HG02798 (cell line): ENCODE data around the gene CAPS.

Experiments used
- ATAC-seq: cut with Tn5 transposase; IDR thresholded peaks from one replicate; pipeline ENCODE4 v1.9.1; 2021; ENCODE audit warnings: mild to moderate bottlenecking; ENCODE audit not compliant: unreplicated experiment, poor library complexity

The CAPS gene

DNA sequence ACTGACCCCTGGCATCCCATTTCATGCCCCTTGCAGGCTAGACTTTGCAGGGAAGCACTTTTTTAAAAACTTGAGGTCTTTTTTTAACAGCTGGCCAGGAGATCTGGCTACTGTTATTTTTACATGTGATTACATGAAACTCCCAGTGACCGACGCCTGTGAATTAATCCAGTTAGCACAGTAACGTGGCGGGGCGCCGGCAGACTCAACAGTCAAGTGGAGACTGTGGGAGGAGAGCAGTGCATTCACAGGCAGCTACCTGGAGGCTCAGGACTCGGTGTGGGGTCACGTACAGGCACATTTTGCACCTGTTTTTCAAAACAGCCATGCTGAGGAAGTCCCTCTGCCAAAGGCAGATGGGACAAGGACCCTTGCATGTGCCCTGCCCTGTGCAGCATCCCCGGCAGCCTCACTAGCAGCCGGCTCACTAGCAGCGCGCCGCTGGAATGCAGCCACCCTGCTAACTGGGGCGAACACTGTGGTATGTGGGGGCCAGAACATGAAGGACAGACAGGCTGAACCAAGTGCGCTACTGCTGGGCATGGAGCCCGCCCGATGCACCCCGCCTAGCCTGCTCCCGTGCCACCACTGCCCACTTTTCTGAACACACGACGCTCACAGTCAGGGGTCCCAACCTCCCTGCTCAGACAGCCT, 18.7 kb downstream of the CAPS start:
- no peak for ATAC-seq

DNA sequence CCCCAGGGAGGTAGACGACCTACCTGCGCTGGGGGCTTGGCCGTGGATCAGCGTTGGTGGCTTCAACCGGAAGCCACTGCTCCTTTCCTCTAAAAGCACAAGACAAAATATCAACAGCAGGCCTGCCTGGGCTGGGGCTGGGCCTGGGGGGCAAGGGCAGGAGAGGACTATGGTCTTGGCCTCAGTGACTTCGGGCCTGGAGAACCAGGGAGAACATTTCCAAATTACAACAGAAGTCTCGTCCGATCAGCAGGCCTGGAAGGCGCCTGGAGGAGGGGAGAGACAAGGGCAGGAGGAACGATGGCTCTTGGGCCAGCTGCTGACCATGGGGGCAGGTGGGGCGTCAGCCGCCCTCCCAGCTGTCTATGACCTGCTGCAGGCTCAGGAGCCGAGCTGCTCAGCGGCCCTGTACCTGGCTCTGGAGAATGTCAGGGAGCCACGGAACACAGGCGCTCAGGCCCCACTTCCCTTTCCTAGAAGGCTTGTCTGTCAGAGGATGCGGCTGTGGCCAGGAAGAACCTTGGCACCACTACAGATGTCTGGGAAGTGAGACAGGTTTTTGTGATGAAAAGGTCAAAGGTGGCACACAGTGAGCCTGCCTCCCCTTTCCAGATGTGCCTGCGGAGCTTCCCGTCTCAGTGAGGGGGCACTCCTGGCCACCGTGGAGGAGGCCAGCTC, 19.5 kb downstream of the CAPS start:
- no peak for ATAC-seq

DNA sequence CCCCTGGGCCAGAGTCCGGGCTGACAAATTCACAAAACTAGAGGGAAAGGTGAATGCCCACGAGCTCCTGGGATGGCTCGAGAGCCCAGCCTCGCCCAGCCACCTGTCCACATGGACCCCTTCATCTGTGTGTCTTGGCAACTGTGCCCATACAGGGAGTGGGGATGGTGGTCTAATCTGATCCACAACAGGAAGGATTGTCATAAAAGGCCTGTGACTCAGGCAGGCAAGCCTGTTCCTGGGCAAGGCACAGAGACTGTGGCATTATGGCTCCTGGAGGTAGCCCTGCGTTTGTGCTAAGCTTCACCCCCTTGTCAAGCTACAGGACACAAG, 20.0 kb downstream of the CAPS start:
- ATAC-seq, result no peak

DNA sequence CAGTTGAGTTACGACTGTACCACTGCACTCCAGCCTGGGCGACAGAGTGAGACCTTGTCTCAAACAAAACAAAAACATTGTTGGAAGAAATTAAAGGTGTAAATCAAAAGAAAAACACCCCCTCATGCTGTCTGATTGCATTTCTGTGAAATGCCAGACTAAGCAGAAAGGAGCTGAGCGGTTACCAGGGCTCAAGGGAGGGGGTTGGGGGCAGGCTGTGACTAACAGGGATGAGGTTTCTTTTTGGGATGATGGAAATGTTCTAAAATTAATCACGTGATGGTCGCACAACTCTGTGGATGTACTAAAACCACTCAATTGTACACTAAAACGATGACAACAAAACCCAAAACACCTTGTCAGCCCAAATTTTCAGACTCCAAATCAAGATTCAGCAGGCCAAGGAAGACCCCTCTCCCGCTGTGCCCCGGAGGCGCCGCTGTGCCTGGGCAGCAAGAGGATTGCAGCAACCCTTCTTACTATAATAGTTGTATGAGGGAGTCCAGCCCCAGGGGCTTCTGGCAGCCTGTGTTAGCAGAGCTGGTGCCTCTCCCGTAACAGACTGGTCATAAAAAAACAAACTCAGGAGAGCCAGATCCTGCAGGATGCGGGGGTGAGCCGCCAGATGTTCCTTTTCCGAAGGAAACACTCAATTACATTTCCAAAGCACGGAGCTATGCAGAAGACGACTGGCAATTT, 20.9 kb downstream of the CAPS start:
- no peak for ATAC-seq

DNA sequence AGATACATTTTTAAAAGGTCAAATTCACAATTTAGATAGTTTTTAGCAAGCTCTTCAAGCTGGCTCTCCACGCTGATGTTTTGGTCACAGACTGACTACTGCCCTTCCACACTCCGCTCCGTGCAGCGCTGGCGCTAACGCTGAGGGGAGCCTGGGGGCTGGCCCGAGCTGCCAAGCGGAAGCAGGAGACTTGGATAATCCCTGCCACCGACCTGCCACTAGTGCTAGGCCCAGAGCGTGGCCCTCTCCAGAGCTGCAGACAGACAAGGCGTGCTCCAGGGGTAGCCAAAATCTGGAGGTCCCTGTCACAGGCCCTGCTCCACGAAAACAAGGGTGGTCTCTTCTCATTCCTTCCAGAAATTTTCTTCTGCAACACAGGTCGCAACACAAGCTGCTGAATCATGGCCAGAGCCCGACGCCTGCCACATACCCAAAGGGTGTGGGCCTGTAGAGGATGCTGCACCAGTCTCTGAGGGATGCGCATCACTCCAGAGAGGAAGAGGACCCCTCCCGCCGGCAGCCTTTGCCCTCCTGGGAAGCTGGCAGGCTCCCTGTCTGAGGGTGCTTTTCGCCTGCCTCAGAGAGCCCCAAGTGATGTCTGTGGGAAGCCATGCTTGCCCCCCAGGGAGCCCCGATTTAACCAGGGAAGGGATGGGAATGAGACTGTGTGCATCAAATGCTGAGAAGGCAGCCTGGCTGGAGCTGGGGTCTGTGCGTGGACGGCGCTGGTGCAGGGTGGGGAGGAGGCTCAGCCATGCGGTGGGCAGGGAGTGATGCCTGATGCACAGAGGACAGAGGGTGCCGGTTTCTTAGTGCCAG, 21.6 kb downstream of the CAPS start:
- ATAC-seq, result no peak

DNA sequence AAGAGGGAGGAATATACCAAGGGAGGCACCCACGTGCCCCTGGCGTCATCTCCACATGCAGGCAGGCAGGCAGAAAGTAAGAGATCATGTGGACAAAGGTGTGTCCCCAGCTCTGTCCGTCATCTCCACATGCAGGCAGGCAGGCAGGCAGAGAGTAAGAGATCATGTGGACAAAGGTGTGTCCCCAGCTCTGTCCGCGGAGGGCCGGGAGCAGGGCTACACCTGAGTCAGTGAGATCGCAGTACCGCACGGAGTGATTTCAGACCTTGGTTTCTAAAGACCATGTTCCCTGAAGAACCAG, 22.2 kb downstream of the CAPS start:
- no peak for ATAC-seq

DNA sequence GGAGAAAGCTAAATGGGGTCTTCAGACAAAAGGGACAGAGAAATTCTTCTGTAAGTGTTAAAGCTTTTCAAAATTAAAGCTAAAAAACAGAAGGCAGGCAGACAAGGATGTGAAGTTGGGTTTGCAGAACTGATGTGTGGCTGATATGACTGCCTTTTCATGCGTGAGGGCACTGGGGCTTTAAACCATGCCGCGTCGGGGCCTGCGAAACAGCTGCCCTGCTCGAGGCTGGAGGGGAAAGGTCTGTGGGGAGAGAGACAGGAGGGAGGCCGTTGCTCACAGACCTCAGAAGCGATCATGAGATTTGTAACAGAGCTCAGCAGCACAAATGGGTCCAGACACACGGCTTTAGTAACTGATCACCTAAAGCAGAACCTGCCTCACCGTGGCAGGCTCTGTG, 23.5 kb downstream of the CAPS start:
- no peak for ATAC-seq

DNA sequence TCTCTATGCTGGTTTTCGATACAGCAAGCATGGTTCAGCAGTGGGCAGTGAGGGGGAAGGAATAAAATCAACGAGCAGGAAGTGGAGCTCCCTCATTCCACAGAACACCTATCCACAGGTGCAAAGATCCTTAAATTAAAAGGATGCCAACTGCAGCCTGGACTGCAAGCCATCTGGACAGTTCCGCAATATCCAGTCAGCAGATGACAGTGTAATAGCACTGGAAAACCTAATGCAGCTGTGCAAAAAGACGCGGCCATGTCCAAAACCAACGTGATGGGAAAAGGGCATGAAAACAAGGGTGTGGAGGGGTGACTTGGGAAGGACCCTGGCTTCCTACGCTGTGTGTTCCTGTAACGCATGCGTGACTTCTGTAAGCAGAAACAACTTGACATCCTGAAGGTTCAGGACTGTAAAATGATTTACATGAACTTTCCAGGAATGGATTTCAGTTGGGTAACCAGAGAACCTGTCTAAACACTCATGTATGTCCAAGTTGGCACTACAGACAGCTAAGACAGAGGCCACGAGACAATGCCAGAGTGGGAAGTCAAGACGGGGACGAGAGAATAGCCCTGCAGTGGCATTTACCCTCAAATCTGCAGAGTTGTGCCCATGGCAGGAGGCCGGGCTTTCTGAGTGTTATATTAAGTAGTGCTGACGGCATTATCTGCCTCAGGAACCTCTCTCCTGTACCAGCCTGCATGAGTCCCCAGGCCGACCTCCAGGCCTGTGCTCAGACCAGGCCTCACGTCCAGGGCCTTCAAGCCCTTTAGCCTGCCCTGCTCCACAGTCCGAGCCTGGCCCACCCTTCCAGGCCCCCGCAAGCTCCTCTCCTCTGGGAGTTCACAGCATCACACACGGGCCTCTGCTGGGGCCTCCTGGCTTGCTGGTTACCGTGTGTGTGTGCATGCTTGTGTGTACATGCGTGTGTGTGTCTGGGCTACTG, 26.5 kb downstream of the CAPS start:
- no peak for ATAC-seq

DNA sequence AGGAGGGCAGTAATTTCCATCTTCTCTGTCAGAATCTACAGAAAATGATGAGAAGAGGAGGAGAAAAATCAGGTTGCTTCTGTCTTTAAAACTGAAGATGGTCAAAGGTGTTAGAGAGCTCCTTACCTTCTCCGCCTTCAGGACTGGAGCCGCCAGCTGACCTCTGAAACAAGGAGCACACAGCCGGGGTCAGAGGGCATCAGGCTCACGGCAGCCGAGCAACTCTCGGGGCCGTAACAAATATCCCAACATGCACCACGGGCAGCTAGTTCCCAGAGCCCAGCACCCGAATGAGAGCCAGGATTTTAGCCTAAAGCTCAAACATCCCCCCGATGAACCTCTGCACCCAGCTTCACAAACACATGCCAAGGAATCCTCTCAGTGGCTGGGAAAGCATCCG, 27.6 kb downstream of the CAPS start:
- no peak for ATAC-seq

DNA sequence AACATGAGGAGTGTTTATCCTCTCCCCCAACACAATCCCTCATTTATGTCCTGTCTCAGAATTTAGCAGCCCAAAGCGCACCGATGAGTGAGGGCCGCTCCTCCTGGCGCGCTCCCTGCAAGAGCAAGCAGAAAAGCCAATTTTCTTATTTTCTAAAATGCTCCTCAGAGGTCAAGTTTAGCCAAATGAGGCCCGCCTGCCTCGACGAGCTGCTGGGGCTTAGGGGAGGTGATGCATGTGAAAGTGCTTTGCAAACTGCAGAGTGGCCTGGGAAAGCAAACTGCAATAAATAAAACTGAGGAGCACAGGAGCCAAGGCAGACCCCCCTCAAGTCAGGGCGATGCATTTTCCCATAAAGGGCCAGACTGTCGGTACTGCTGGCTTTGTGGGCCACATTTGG, 29.0 kb downstream of the CAPS start:
- no peak for ATAC-seq

DNA sequence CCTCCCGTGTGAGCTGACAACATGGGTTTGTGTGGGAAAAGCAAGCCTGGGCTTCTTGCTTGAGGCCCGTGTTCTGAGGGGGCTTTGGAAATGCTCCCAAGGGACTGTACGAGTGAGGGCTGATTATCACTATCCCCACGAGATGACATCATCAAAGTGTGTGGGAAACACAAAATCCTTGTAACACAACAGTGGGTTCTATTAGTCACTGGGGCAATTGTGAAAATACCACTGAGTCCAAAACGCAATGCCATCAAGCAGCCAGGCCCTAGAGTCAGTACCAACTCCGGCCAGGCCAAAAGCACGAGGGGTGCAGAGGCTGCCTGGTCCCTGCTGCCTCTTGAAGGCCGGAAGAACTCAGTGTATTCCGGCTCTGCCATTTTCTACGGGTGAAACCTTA, 29.6 kb downstream of the CAPS start:
- ATAC-seq, result no peak

DNA sequence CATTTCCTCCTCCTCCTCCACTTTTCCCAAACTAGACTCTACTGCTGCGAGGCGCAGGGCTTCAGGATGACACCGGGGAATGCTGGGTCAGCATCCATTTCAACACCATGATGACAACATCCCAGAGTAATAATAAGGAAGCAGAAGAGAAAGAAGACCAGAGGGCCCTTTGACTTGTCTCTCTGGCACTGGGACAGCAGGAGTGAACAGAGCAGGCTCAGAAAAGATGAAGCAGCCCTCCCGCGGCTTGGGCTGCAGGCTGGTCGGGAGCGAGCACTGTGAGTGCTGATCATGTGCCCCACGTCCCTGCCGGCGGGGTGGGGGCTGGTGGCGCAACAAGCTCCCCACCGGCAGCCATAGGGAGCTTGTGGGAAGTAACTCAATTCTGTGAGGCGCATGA, 33.4 kb downstream of the CAPS start:
- no peak for ATAC-seq

DNA sequence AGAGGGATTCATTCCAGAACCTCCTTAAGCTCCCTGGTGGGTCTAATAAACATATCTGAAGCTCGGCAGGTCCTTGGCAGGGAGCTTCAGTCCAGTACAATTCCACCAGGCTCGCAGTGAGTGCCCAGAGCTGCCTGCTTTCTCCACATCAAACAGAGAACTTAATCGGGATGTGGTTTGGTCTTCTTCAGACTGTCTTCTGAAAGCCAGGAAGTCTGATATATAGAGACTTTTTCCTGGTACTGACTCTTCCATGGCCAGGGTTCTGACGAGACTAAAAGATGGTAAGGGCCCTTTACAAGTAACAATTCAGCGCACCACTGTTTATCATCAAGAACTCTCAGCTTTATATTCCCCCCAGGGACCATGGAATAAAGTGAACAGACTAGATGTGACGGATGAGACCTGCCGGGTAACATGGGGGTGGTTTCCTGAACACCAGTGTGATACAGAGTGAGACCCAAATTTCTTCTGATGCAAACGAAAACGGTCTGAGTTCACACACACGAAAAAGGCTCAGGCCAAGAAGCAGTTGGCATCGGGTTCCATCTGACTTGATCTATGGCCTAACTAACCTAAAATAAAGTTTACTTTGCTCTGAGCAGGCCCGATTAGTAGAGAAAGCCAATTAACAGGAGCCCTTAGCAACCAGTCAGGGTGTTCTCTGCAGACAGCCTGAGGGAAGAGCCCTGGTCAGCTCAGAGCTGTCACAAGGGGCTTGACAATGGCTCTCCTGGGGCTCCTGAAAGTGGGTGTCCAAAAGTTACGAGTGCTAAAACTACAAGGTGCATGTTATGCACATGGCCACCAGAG, 34.9 kb downstream of the CAPS start:
- no peak for ATAC-seq

DNA sequence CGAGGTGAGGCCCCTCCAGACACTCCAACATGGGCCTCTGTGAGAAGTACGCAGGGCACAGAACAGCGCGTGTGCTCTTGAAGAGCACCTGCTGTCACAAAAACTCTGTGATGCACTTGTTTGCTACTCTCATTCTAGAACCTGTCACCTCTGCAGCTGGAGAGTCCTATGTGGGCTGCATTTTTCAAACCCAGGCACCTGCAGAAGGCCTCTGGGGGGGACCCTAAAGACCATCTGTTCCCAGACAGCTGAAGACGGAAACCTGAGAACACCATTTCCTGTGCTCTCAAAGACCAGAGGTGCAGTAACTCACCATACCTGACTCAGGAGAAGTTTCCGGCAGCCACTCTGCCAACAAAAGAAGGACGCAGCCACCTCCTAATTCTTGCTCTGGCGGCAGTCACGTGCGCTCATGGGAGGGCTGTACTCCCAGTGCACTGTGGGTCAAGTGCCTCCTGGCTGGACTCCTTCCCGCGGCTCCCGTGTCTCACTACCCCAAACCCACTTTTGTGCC, 35.8 kb downstream of the CAPS start:
- no peak for ATAC-seq

DNA sequence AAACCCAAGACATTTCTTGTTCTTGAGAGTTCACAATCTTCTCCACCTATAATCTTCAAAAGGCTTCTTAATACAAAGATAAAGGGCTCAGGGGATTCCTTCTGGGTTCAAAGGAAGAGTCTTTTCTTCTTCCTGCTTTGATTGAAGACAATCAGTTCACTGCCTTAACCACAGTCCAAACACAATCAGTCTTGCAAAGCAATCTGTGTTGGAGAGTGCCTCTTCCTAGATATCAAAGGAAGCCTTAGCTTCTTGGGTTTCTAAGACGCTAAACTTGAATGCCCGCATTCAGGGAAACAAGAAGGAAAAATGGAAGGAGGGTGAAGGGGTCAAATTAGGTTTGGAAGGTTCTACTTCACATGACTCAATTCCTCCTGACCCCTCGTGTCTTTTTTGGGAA, 36.7 kb downstream of the CAPS start:
- ATAC-seq, result no peak

DNA sequence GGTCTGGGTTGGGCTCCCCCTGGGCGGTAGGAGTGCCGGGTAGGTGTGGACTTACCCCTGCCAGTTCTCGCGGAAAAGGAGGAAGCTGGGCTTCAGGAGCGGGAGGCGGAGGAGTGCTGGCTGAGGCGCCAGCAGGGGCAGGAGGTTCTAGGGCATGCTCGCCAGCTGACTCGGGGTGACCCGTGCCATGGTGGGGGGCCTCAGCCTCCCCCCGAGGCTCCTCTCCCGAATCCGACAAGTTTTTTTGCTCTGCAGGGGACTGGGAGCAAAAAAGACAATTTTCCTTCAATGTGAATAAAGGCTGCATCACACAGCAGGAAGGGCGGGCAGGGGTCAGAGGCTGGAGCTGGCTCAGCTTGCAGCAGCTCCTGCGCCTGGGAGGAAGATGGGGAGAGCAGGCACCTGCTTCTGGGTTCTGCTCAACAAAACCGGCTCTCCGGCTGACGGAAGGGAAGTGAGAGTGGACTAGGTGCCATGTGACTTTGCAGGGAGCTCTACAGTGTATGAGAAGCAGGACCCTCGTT, 37.3 kb downstream of the CAPS start:
- no peak for ATAC-seq

DNA sequence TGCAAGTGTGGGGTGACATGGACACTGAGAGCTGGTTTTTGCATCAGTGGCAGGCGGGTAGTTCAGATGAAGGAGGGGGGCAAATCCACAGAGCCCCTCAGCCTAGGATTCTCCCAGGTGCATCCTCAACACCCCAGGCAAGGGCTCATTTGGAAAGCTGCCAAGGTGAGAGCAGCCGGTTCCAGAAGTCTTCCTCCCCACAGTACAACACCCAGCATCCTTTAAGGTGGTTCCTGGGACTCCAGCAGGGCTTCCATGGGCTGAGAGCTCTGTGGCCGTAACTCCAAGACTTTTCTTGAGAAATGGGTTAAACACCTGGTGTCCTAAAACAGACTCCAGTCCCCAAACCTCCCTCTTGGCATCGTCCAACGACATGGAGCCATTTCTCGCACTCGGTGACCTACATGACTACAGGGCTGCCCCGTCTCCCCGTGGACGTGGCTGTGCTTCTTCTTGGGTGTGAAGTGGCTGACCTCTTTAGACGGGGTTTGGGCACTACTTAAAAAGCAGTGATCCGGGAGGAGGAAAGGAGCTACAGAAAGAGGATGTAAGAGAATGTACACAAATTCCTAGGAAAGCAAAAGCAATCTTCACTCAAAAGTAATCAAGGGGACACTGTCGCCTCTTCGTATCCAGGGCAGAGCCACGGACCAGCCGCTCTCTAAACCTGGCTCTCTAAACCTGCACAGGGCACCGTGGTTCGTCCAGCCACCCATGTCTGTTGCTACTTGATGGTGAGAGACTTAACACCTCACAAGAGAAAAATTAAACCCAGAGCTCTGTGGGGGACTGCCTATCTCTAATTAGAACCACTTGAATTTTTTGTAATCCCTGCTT, 38.4 kb downstream of the CAPS start:
- ATAC-seq, result no peak

DNA sequence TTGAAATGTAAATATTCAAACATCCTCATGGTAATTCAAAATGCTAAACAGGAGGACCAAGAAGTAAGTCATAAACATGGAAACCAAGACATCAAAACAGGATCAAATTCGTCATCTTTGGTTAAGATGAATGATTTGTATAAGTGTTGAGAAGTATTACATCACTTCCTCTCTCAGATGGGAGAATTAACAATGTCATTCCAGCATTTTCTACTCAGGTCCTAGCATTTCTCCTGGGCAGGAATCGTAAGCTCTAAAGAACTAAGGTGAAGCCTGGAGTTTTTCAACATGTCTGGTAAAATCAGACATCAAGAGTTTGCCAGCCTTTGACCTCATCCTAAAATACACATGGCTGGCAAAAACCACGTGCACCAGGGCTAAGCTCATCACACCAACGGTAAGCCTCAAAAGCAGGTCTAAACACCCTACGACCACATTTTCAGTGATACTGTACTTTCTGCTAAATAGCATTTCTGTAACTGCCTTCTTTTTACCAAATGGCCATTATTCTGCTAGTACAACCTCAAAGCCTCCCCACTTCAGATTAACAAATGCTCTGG, 39.1 kb downstream of the CAPS start:
- ATAC-seq, result no peak
